HG02981 (cell line): Measurements from ENCODE around the gene PBX1.

Source experiments
- ATAC-seq: cut with Tn5 transposase; IDR thresholded peaks from one replicate; pipeline ENCODE4 v1.9.1; 2021; ENCODE audit warnings: mild to moderate bottlenecking, moderate library complexity; ENCODE audit not compliant: unreplicated experiment

PBX1 gene

GRCh38 chr1:164846731-164847691 is 288.0 kb downstream of the PBX1 start:
- no peak for ATAC-seq

GRCh38 chr1:164853146-164853545 is 294.2 kb downstream of the PBX1 start:
- ATAC-seq: no peak

GRCh38 chr1:164855716-164856329 is 296.8 kb downstream of the PBX1 start:
- no peak for ATAC-seq

GRCh38 chr1:164856381-164856780 is 297.4 kb downstream of the PBX1 start:
- ATAC-seq: no peak

- ATAC-seq: no peak
Measured at GRCh38 chr1:164857439-164857838, 298.5 kb downstream of the PBX1 start.

GRCh38 chr1:164858096-164858632 is 299.2 kb downstream of the PBX1 start:
- ATAC-seq: no peak

GRCh38 chr1:164861632-164862031 is 302.6 kb downstream of the PBX1 start:
- no peak for ATAC-seq

- no peak for ATAC-seq
Measured at GRCh38 chr1:164863056-164863455, 304.1 kb downstream of the PBX1 start.

GRCh38 chr1:164864161-164864560 is 305.2 kb downstream of the PBX1 start:
- ATAC-seq: no peak

GRCh38 chr1:164865385-164865784 is 306.4 kb downstream of the PBX1 start:
- no peak for ATAC-seq

- ATAC-seq: no peak
Measured at GRCh38 chr1:164867590-164867989, 308.6 kb downstream of the PBX1 start.

GRCh38 chr1:164868990-164869389 is 310.0 kb downstream of the PBX1 start:
- no peak for ATAC-seq

GRCh38 chr1:164875518-164875917 is 316.5 kb downstream of the PBX1 start:
- no peak for ATAC-seq

- ATAC-seq: no peak
Measured at GRCh38 chr1:164876398-164877116, 317.6 kb downstream of the PBX1 start.

GRCh38 chr1:164880199-164880598 is 321.2 kb downstream of the PBX1 start:
- no peak for ATAC-seq

- ATAC-seq: no peak
Measured at GRCh38 chr1:164880644-164881043, 321.7 kb downstream of the PBX1 start.

GRCh38 chr1:164885311-164885710 is 326.3 kb downstream of the PBX1 start:
- no peak for ATAC-seq

- ATAC-seq: no peak
Measured at GRCh38 chr1:164886101-164886500, 327.1 kb downstream of the PBX1 start.

- ATAC-seq: no peak
Measured at GRCh38 chr1:164891615-164892014, 332.6 kb downstream of the PBX1 start.

GRCh38 chr1:164895026-164895912 is 336.3 kb downstream of the PBX1 start:
- no peak for ATAC-seq
